ENCODE results near the gene PURA.

- TF ChIP-seq CTCF (IDR thresholded peaks at IDR 0.05; ENCODE audit: low read depth, low read length, poor library complexity, severe bottlenecking), result no peak
- TF ChIP-seq EZH2phosphoT487 (IDR thresholded peaks at IDR 0.05; ENCODE audit: borderline replicate concordance, low read length), result no peak
Observed at GRCh38 chr5:140110646-140110957, 3.3 kb upstream of the PURA start.

Measured in DOHH2 (cell line).